Esophagus muscularis mucosa (tissue), 3 donors: ENCODE results near the gene ABI3BP.

ENCODE experiments used
- POLR2A ChIP-seq: fragments of 450-650 bp; IDR thresholded peaks from one replicate; pipeline ENCODE4 v1.6.1; 2017; ENCODE audit warnings: antibody characterized with exemption, moderate library complexity, mild to moderate bottlenecking, low read depth
- POLR2AphosphoS5 ChIP-seq, 2 donors: sonication (generic); formaldehyde crosslinking; IDR thresholded peaks; one replicate each; pipeline ENCODE4 v1.6.1; 2017; ENCODE audit warnings: antibody characterized with exemption in 2 of 2
- TF ChIP-seq, protein P1 (sequence below), 3 experiments: fragments of 200-600 bp in 2 of 3; fragments of 450-650 bp in 1 of 3; sonication (generic) in 2 of 3; IDR thresholded peaks; one replicate each; pipeline ENCODE4 v1.5.1; 2017 to 2019; ENCODE audit warnings: antibody characterized with exemption in 3 of 3, mild to moderate bottlenecking in 2 of 3, moderate library complexity in 1 of 3

DNA sequence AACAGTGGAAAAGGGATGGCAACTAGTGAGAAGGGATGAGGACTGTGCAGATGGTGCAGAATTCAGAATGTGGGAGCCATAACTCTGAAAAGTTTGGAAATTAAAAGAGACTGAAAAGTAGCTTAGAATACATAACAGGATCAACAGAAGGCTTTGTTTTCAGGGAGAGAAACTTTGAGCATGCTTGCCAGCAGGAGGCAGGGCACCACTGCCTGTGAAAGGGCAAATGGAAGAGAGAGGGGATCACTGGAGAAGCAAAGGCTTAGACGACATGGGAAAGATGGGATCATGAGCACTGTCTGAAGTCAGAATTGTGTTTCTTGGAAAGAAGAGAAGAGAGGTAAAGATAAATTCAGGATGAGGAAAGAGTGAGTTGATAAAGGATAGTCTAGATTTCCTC is 99.6 kb downstream of the ABI3BP start:
- TF ChIP-seq, protein P1, sequence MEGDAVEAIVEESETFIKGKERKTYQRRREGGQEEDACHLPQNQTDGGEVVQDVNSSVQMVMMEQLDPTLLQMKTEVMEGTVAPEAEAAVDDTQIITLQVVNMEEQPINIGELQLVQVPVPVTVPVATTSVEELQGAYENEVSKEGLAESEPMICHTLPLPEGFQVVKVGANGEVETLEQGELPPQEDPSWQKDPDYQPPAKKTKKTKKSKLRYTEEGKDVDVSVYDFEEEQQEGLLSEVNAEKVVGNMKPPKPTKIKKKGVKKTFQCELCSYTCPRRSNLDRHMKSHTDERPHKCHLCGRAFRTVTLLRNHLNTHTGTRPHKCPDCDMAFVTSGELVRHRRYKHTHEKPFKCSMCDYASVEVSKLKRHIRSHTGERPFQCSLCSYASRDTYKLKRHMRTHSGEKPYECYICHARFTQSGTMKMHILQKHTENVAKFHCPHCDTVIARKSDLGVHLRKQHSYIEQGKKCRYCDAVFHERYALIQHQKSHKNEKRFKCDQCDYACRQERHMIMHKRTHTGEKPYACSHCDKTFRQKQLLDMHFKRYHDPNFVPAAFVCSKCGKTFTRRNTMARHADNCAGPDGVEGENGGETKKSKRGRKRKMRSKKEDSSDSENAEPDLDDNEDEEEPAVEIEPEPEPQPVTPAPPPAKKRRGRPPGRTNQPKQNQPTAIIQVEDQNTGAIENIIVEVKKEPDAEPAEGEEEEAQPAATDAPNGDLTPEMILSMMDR (IDR thresholded peaks at IDR 0.05) = peak; percentile 53 to 61 (median 60)
- TF ChIP-seq POLR2AphosphoS5 (IDR thresholded peaks at IDR 0.05) (no peak), POLR2A (no peak)
